HEK293 (cell line): Measurements from ENCODE around the gene SLC25A19.

Source experiments
- CTCF ChIA-PET: fragments of 350-600 bp; formaldehyde crosslinking; extraction: SDS; loops from one replicate; lab custom pipeline; 2021; ENCODE audit warnings: antibody characterized with exemption; lab: Yijun Ruan, JAX
- POLR2A ChIA-PET: fragments of 300-600 bp; formaldehyde crosslinking; extraction: SDS; loops from one replicate; lab custom pipeline; 2020; ENCODE audit warnings: antibody characterized with exemption, inconsistent platforms; lab: Yijun Ruan, JAX
- H3K27ac ChIP-seq: fragments of 200-500 bp; sonication (Bioruptor generic); 2 replicates; pipeline ENCODE4 v1.5.1; 2014; ENCODE audit warnings: low read depth, low read length, control low read depth, inconsistent platforms; ENCODE audit errors: extremely low read depth
- H3K36me3 ChIP-seq, 2 experiments: fragments of 200-500 bp in 1 of 2; sonication (Bioruptor generic) in 1 of 2; 1 replicate in 1 of 2; 2 replicates in 1 of 2; pipeline ENCODE4 v1.5.1; 2014 to 2017; ENCODE audit warnings: inconsistent platforms in 2 of 2, low read length in 2 of 2; ENCODE audit not compliant: control insufficient read depth in 2 of 2, insufficient read depth in 1 of 2
- H3K4me1 ChIP-seq: fragments of 200-500 bp; sonication (Bioruptor generic); 2 replicates; pipeline ENCODE4 v1.5.1; 2014; ENCODE audit warnings: mild to moderate bottlenecking, low read length, inconsistent platforms; ENCODE audit not compliant: control insufficient read depth, insufficient read depth
- H3K4me3 ChIP-seq: 2 replicates; pipeline ENCODE4 v1.5.1; 2011; ENCODE audit warnings: low read depth, mild to moderate bottlenecking, control low read depth, low read length, moderate library complexity
- H3K9me3 ChIP-seq: fragments of 200-500 bp; sonication (Bioruptor generic); 2 replicates; pipeline ENCODE4 v1.5.1; 2014; ENCODE audit warnings: low read depth, low read length, inconsistent platforms; ENCODE audit not compliant: control insufficient read depth, insufficient read depth
- CTCF ChIP-seq: fragments of 450-650 bp; formaldehyde crosslinking; IDR thresholded peaks from 2 replicates; pipeline ENCODE4 v1.5.1; 2016; ENCODE audit warnings: missing biosample characterization, missing genetic modification characterization
- RBAK ChIP-seq: fragments of 450-650 bp; formaldehyde crosslinking; IDR thresholded peaks from 2 replicates; pipeline ENCODE4 v1.5.1; 2016; ENCODE audit warnings: missing biosample characterization, missing genetic modification characterization
- SP7 ChIP-seq: fragments of 450-650 bp; formaldehyde crosslinking; IDR thresholded peaks from 2 replicates; pipeline ENCODE4 v1.5.1; 2016; ENCODE audit warnings: missing biosample characterization, missing genetic modification characterization
- TRIM28 ChIP-seq: IDR thresholded peaks from 2 replicates; pipeline ENCODE4 v1.6.1; 2011; ENCODE audit warnings: low read length, control low read depth, borderline replicate concordance
- ZFP41 ChIP-seq: fragments of 450-650 bp; formaldehyde crosslinking; IDR thresholded peaks from 2 replicates; pipeline ENCODE4 v1.5.1; 2016; ENCODE audit warnings: missing biosample characterization, missing genetic modification characterization, borderline replicate concordance
- ZNF138 ChIP-seq: fragments of 450-650 bp; formaldehyde crosslinking; IDR thresholded peaks from 2 replicates; pipeline ENCODE4 v1.5.1; 2016; ENCODE audit warnings: missing biosample characterization, missing genetic modification characterization, borderline replicate concordance
- ZNF19 ChIP-seq: fragments of 450-650 bp; formaldehyde crosslinking; IDR thresholded peaks from 2 replicates; pipeline ENCODE4; 2016; ENCODE audit warnings: missing biosample characterization, missing genetic modification characterization, low read depth
- ZNF350 ChIP-seq: fragments of 450-650 bp; formaldehyde crosslinking; IDR thresholded peaks from 2 replicates; pipeline ENCODE4 v1.5.0; 2017; ENCODE audit warnings: missing biosample characterization, mild to moderate bottlenecking, missing genetic modification characterization
- ZNF37A ChIP-seq: fragments of 450-650 bp; IDR thresholded peaks from 2 replicates; pipeline ENCODE4 v1.5.1; 2018; ENCODE audit warnings: missing biosample characterization, missing genetic modification characterization
- ZNF433 ChIP-seq: fragments of 450-650 bp; formaldehyde crosslinking; IDR thresholded peaks from 2 replicates; pipeline ENCODE4 v1.5.1; 2016; ENCODE audit warnings: missing biosample characterization, missing genetic modification characterization, low read depth
- ZNF449 ChIP-seq: fragments of 450-650 bp; formaldehyde crosslinking; IDR thresholded peaks from 2 replicates; pipeline ENCODE4 v1.5.1; 2017; ENCODE audit warnings: missing biosample characterization, mild to moderate bottlenecking, missing genetic modification characterization, moderate library complexity
- ZNF521 ChIP-seq: fragments of 450-650 bp; formaldehyde crosslinking; IDR thresholded peaks from 2 replicates; pipeline ENCODE4 v1.5.1; 2017; ENCODE audit warnings: missing biosample characterization, mild to moderate bottlenecking, missing genetic modification characterization
- ZNF549 ChIP-seq: fragments of 450-650 bp; IDR thresholded peaks from 2 replicates; pipeline ENCODE4 v1.5.1; 2018; ENCODE audit warnings: missing biosample characterization, missing genetic modification characterization, mild to moderate bottlenecking, inconsistent platforms, moderate library complexity
- ZNF670 ChIP-seq: fragments of 450-650 bp; formaldehyde crosslinking; IDR thresholded peaks from 2 replicates; pipeline ENCODE4 v1.5.1; 2016; ENCODE audit warnings: missing biosample characterization, missing genetic modification characterization, low read depth
- ZNF692 ChIP-seq: fragments of 450-650 bp; formaldehyde crosslinking; IDR thresholded peaks from 2 replicates; pipeline ENCODE4 v1.5.1; 2016; ENCODE audit warnings: missing biosample characterization, missing genetic modification characterization
- ZNF707 ChIP-seq: fragments of 450-650 bp; formaldehyde crosslinking; IDR thresholded peaks from 2 replicates; pipeline ENCODE4 v1.5.1; 2016; ENCODE audit warnings: missing biosample characterization, missing genetic modification characterization
- ZNF830 ChIP-seq: fragments of 450-650 bp; IDR thresholded peaks from 2 replicates; pipeline ENCODE4 v1.5.0; 2018; ENCODE audit warnings: missing biosample characterization, missing genetic modification characterization, low read depth, mild to moderate bottlenecking, moderate library complexity
- ZSCAN30 ChIP-seq: fragments of 450-650 bp; IDR thresholded peaks from 2 replicates; pipeline ENCODE4 v1.5.1; 2018; ENCODE audit warnings: missing biosample characterization, mild to moderate bottlenecking, missing genetic modification characterization, moderate library complexity
- TF ChIP-seq, protein P1 (sequence below): fragments of 450-650 bp; formaldehyde crosslinking; IDR thresholded peaks from 2 replicates; pipeline ENCODE4 v1.5.1; 2016; ENCODE audit warnings: missing biosample characterization, missing genetic modification characterization
- TF ChIP-seq, protein P2 (sequence below): fragments of 450-650 bp; formaldehyde crosslinking; IDR thresholded peaks from 2 replicates; pipeline ENCODE4 v1.5.1; 2016; ENCODE audit warnings: missing biosample characterization, missing genetic modification characterization, low read depth
- TF ChIP-seq, protein P3 (sequence below): fragments of 450-650 bp; formaldehyde crosslinking; IDR thresholded peaks from 2 replicates; pipeline ENCODE4 v1.5.1; 2017; ENCODE audit warnings: missing biosample characterization, missing genetic modification characterization

SLC25A19 gene

DNA sequence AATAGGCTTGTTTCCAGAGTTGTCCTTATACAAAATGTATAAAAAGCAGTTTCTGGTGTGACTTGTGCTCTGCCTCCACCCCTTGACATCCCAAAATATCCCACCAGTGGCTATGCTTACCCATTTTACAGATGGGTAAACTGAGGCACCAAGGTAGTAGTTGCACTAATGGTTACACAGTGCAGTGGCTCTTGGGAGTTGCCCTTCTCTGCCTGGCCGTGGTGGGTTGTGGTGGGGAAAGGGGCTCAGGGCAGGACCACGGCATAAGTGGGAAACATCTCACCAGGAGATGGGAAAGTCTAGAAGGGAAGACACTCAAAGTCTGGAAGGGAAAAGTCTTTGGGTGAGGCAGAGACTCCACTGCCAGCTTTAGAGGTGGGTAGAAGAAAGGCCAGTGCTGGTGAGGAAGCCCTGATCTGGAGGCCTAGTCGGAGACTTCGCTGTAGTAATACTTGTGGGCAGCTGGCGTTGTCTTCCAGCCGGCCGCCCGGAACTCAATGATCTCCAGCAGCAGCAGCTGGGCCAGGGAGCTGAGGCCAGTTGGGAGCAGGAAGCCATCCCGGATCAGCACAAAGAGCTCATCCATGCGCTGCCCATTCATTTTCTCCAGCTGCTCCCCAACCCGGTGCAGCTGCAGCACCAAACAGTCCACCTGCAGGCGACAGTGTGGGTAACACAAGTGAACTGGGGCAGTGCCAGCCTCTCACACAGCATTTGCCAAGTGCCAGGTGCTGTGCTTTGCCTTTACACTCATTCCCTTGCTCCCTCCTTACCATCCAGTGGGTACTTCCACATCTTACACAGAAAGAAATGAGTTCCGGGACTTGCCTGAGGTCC lies 22.7 kb downstream of the SLC25A19 start:
- no peak overlapping the region for H3K4me3 ChIP-seq
- no peak for TF ChIP-seq SP7 (tag by site-specific recombination)
- TF ChIP-seq, protein P1, sequence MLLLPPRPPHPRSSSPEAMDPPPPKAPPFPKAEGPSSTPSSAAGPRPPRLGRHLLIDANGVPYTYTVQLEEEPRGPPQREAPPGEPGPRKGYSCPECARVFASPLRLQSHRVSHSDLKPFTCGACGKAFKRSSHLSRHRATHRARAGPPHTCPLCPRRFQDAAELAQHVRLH (tag by site-specific recombination): peak; percentile 49; the same call in 1 of the 2 replicates
- TF ChIP-seq RBAK (tag by site-specific recombination): no peak
- peaks cover 9% of the 10 kb centered on the region; the same call in 1 of the 2 replicates for H3K4me1 ChIP-seq
- ChIA-PET POLR2A (interaction anchor here (0.6 to 5.2 kb wide), 5 partner anchors 17 to 139 kb away, joined by 3 to 26 read pairs (median 5); partner anchors contain the start of gene GRB2), CTCF (interaction anchor here (0.6 to 2.0 kb wide), 3 partner anchors 26 to 247 kb away, joined by 3 to 8 read pairs (median 4); no protein-coding TSS in a partner anchor)
- no peak overlapping the region for H3K27ac ChIP-seq
- H3K36me3 ChIP-seq: peaks cover 29 to 52% of the 10 kb centered on the region in 2 experiments
- H3K9me3 ChIP-seq: no peaks in the 10 kb centered on the region

DNA sequence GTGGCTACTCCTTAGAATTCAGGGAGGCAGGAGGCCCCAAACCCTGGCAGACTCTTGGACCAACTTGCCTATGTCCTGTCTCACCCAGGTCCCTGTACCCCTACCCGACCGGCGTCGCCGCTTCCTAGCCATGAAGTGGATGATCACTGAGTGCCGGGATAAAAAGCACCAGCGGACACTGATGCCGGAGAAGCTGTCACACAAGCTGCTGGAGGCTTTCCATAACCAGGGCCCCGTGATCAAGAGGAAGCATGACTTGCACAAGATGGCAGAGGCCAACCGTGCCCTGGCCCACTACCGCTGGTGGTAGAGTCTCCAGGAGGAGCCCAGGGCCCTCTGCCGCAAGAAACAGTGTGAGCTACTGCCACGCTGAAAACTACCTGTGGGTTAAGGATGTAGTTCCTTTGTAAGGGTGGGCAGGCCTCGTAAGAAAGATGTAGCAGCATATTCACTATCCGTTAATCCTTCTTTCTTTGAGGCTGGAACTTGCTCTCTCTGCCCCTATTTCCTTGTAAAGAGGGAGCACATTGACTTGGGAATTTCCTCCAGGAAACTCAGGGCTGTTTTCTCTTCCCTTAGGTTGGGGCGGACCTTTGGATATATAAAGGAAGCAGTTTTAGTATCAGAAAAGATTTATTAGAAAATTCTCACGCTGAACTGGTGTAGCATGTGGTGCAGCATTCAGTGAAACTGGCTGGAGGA lies 23.5 kb downstream of the SLC25A19 start:
- ChIA-PET CTCF (interaction anchor here (0.6 to 2.0 kb wide), 5 partner anchors 25 to 580 kb away, joined by 3 to 8 read pairs (median 3); no protein-coding TSS in a partner anchor), POLR2A (interaction anchor here (0.6 kb wide), 1 partner anchor 84 kb away, joined by 5 read pairs; no protein-coding TSS in a partner anchor)
- Histone ChIP-seq H3K36me3 (peaks cover 29 to 52% of the 10 kb centered on the region in 2 experiments), H3K4me3 (no peak overlapping the region), H3K9me3 (no peaks in the 10 kb centered on the region), H3K4me1 (peaks cover 9% of the 10 kb centered on the region; the same call in 1 of the 2 replicates), H3K27ac (no peak overlapping the region)
- TF ChIP-seq ZNF707 (tag by site-specific recombination) (no peak), CTCF (tag by site-specific recombination) (no peak), ZNF138 (tag by site-specific recombination) (no peak), ZFP41 (tag by site-specific recombination) (no peak), ZNF350 (tag by site-specific recombination) (no peak), ZNF830 (tag by site-specific recombination) (no peak), ZNF670 (tag by site-specific recombination) (no peak), ZNF433 (tag by site-specific recombination) (no peak), ZNF692 (no peak), ZNF549 (tag by site-specific recombination) (no peak), ZNF19 (tag by site-specific recombination) (no peak), ZNF37A (no peak), ZSCAN30 (tag by site-specific recombination) (no peak), ZNF449 (tag by site-specific recombination) (no peak), TRIM28 (no peak), ZNF521 (tag by site-specific recombination) (no peak)
- TF ChIP-seq, protein P2, sequence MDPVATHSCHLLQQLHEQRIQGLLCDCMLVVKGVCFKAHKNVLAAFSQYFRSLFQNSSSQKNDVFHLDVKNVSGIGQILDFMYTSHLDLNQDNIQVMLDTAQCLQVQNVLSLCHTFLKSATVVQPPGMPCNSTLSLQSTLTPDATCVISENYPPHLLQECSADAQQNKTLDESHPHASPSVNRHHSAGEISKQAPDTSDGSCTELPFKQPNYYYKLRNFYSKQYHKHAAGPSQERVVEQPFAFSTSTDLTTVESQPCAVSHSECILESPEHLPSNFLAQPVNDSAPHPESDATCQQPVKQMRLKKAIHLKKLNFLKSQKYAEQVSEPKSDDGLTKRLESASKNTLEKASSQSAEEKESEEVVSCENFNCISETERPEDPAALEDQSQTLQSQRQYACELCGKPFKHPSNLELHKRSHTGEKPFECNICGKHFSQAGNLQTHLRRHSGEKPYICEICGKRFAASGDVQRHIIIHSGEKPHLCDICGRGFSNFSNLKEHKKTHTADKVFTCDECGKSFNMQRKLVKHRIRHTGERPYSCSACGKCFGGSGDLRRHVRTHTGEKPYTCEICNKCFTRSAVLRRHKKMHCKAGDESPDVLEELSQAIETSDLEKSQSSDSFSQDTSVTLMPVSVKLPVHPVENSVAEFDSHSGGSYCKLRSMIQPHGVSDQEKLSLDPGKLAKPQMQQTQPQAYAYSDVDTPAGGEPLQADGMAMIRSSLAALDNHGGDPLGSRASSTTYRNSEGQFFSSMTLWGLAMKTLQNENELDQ (tag by site-specific recombination): no peak
- TF ChIP-seq, protein P3, sequence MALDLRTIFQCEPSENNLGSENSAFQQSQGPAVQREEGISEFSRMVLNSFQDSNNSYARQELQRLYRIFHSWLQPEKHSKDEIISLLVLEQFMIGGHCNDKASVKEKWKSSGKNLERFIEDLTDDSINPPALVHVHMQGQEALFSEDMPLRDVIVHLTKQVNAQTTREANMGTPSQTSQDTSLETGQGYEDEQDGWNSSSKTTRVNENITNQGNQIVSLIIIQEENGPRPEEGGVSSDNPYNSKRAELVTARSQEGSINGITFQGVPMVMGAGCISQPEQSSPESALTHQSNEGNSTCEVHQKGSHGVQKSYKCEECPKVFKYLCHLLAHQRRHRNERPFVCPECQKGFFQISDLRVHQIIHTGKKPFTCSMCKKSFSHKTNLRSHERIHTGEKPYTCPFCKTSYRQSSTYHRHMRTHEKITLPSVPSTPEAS (tag by site-specific recombination): no peak
